HG02973 (cell line): ENCODE data around the gene ARRDC2.
"Not testable (repeated sequence)": the region's sequence is repeated elsewhere in the genome, so short reads cannot be mapped to it uniquely, and the experiment has no call there.

Source experiments
- ATAC-seq: cut with Tn5 transposase; IDR thresholded peaks from one replicate; pipeline ENCODE4 v1.9.1; 2021; ENCODE audit warnings: moderate library complexity; ENCODE audit not compliant: unreplicated experiment

Gene ARRDC2

GRCh38 chr19:18007917-18008673, at the start of gene ARRDC2:
TSS of gene ARRDC2 (plus strand) at chr19:18008170. CDS start at chr19:18008311, 141 bp downstream.
- no peak for ATAC-seq

GRCh38 chr19:17963936-17964691, 43.9 kb upstream of the ARRDC2 start:
- ATAC-seq = no peak

GRCh38 chr19:17965370-17966128, 42.4 kb upstream of the ARRDC2 start:
- ATAC-seq = no peak

GRCh38 chr19:17966129-17966483, 41.9 kb upstream of the ARRDC2 start:
- ATAC-seq = no peak

GRCh38 chr19:17966550-17967256, 41.3 kb upstream of the ARRDC2 start, which contains the start of gene KCNN1:
TSS of gene KCNN1 (plus strand) at chr19:17967107. CDS start at chr19:17973889, 6,782 bp downstream.
- ATAC-seq = no peak

- ATAC-seq = no peak
Observed at GRCh38 chr19:17967257-17968051, 40.5 kb upstream of the ARRDC2 start.

- no peak for ATAC-seq
Observed at GRCh38 chr19:17968362-17968761, 39.6 kb upstream of the ARRDC2 start.

GRCh38 chr19:17969096-17969792, 38.7 kb upstream of the ARRDC2 start:
- no peak for ATAC-seq

GRCh38 chr19:17972230-17972629, 35.7 kb upstream of the ARRDC2 start:
- ATAC-seq = no peak

GRCh38 chr19:17973759-17974158, 34.2 kb upstream of the ARRDC2 start:
- no peak for ATAC-seq

- ATAC-seq = no peak
Observed at GRCh38 chr19:17974551-17974950, 33.4 kb upstream of the ARRDC2 start.

GRCh38 chr19:17975032-17975431, 32.9 kb upstream of the ARRDC2 start:
- no peak for ATAC-seq

- no peak for ATAC-seq
Observed at GRCh38 chr19:17977021-17977420, 30.9 kb upstream of the ARRDC2 start.

- no peak for ATAC-seq
Observed at GRCh38 chr19:17977488-17977887, 30.5 kb upstream of the ARRDC2 start.

GRCh38 chr19:17981611-17982010, 26.4 kb upstream of the ARRDC2 start:
- ATAC-seq = no peak

GRCh38 chr19:17982430-17982829, 25.5 kb upstream of the ARRDC2 start:
- no peak for ATAC-seq

- ATAC-seq = no peak
Observed at GRCh38 chr19:17985037-17985818, 22.7 kb upstream of the ARRDC2 start.

GRCh38 chr19:17986569-17986968, 21.4 kb upstream of the ARRDC2 start:
- not testable (repeated sequence) for ATAC-seq

- no peak for ATAC-seq
Observed at GRCh38 chr19:17988161-17988560, 19.8 kb upstream of the ARRDC2 start.
